GM19397 (cell line): ENCODE measurements around the gene CIB1.

Source experiments
- ATAC-seq: cut with Tn5 transposase; IDR thresholded peaks from one replicate; pipeline ENCODE4 v1.9.1; 2021; ENCODE audit warnings: mild to moderate bottlenecking, moderate library complexity; ENCODE audit not compliant: unreplicated experiment

The CIB1 gene

GRCh38 chr15:90219421-90220141 is 14.2 kb downstream of the CIB1 start:
- no peak for ATAC-seq

GRCh38 chr15:90217671-90218394 is 15.9 kb downstream of the CIB1 start:
- ATAC-seq = no peak

GRCh38 chr15:90214553-90215196 is 19.1 kb downstream of the CIB1 start:
- no peak for ATAC-seq

GRCh38 chr15:90213818-90214204 is 19.9 kb downstream of the CIB1 start:
- no peak for ATAC-seq

GRCh38 chr15:90213122-90213817 is 20.5 kb downstream of the CIB1 start:
- ATAC-seq = no peak

- no peak for ATAC-seq
Measured at GRCh38 chr15:90212221-90213098, 21.3 kb downstream of the CIB1 start.

DNA sequence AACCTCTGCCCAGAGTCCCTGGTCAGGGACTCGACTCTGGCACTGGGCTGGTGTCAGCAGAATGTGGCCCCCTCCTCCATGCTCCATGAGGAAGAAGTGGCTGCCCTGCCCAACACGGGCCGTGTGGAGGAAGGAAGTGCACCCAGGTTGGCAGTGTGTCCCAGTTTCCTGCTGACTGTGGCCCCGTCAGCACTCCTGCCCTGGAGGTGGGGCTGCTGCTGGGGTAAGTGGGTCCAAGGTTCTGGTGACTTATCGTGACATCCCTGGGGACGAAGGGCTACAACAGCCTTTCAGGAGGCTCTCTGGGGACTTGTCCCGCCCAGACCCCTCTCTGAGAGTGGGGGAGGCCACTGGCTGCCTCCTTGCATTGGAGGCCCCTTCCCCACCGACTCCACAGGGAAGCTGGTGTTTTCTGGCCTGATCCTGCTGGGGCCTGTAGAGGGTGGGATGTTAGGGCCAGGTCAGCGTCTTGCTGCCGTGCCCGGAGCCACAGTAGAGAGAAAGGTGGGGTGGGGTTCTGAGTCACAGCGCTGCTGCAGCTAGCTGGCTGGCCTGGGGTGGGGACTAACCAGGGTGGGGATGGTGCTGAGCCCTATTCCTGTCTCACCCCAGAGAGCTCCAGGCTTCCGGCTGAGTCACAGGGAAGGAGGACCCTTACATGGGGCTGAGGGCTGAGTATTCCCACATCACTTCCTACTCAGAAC is 22.1 kb downstream of the CIB1 start:
- ATAC-seq = no peak

DNA sequence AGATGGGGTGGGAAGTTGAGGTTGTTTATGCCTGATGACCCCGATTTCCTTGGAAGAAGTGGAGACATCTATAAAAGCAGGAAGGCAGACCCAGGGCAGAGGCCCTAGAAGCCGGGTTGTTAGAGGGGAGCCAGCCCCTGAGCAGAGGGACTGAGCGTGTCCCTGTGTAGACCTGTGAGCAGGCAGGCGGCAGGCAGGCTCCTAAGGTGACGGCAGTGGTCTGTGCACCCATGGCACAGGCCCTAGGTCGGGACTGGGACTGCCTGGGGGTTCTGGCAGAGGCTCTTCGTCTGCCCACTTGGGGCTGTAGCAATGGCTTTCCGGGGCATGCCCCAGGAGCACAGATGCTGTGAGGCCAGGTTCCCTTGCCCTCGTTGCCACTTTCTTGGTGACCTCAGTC is 22.7 kb downstream of the CIB1 start:
- no peak for ATAC-seq

DNA sequence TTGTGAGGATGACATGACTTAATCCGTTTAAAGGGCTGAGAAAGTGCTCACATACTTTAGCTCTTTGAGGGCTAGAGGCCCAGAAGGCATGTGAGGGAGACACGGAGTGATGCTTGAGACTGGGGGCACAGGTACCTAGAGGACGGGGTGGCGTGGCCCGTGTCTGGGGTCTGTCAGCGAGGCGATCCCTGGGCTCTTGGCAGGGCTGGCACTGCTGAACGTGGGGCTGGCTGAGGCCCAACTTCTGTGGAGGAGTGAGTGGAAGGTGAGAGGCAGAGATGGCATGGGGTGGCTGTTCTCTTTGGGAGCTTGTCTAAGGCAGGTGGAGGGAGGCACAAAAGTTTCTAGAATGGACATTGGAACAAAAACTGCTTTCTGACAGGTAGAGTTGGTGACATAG is 23.1 kb downstream of the CIB1 start:
- no peak for ATAC-seq

DNA sequence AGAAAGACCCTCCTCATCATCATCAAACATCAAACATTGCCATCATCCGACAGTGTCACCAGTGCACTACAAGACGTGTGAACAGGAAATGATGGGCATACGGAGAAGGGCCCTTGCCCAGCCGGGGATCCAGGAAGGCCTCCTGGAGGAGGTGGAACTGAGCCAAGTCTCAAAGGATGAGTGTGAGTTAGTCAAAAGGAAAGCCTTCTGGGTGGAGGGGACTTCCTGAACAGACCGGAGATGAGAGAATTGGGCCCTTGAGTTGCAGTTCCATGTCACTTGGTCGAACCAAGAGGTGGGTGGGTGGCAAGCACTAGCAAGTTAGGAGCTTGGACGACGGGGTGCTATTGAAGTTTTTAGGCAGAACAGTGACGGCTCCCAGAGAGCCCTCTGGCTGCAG is 24.1 kb downstream of the CIB1 start:
- ATAC-seq = no peak

- ATAC-seq = no peak
Measured at GRCh38 chr15:90208356-90208755, 25.4 kb downstream of the CIB1 start.

GRCh38 chr15:90207252-90207651 is 26.5 kb downstream of the CIB1 start:
- ATAC-seq = no peak

DNA sequence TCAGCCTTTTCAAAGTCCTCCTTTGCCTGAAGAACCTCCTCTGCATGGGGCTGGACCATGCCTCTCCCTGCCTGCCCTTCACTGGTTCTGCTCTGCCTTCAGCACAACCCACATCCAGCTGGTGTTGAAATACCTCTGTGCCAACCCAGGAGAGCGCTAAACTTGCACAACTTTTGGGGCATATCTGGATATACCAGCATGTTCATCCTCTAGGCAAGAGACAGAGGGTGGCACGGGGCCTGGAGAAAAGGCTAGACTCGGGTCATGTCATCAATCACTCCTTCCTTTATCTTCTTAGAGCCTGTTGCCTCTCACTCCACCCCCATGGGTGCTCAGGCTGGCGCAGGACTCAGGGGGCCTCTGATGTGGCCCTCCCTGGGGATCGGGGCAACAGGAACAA is 27.9 kb downstream of the CIB1 start:
- no peak for ATAC-seq

GRCh38 chr15:90205050-90205848 is 28.5 kb downstream of the CIB1 start:
- ATAC-seq = no peak

- ATAC-seq = no peak
Measured at GRCh38 chr15:90203922-90204321, 29.8 kb downstream of the CIB1 start.

DNA sequence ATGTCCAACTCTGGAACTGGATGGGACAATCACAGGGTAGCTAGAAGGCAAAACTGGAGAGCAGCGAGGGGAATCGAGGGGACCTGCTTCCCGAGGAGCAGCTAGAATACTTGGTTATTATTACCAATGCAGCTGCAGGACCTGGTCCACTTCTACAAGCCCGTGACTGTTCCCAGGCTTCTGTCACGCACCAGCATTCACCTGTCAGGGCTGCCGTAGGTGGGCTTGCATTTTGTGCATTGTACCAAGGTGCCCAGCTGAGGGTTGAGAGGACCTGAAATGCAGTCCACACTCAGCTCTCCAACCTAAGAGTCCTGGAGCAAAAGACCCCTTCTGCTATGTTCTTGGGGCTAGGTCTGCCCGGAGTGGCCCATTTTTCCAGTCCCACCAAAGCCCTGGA is 30.3 kb downstream of the CIB1 start:
- ATAC-seq = no peak

GRCh38 chr15:90202929-90203328 is 30.8 kb downstream of the CIB1 start:
- no peak for ATAC-seq

- ATAC-seq = no peak
Measured at GRCh38 chr15:90201944-90202375, 31.8 kb downstream of the CIB1 start.
